HuH-7.5 (cell line): ENCODE data around the gene EHHADH.
"Not testable (repeated sequence)": the region's sequence is repeated elsewhere in the genome, so short reads cannot be mapped to it uniquely, and the experiment has no call there.

ENCODE experiments used
- DNase-seq: peaks from one replicate; pipeline ENCODE4 v3.0.0; 2011; ENCODE audit warnings: low spot score

The EHHADH gene

GRCh38 chr3:185251272-185251671 lies 2.6 kb downstream of the EHHADH start:
- DNase-seq: no peak

DNA sequence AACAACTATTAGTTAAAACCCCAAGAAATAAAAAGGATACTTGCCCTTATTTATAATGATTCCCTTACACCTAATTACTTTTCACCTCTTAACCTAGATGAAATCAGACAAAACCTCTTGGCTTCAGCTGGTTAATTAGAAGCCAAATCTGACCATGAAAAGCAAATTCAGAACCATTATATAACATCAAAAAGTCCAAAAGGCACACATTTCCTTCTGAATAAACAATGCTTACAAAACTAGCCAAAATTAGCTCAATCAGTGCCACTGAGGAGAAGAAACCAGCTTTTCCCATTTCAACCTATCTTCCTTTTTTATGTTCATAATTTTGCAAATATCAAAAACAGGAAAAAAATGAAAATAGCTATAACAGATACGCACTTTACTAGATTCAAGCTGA lies 3.2 kb downstream of the EHHADH start:
- DNase-seq: no peak

GRCh38 chr3:185250247-185250646 lies 3.6 kb downstream of the EHHADH start:
- DNase-seq: no peak

- no peak for DNase-seq
Measured at GRCh38 chr3:185242642-185243041, 11.2 kb downstream of the EHHADH start.

GRCh38 chr3:185236969-185237368 lies 16.9 kb downstream of the EHHADH start:
- no peak for DNase-seq

- no peak for DNase-seq
Measured at GRCh38 chr3:185233328-185233727, 20.5 kb downstream of the EHHADH start.

GRCh38 chr3:185226526-185226925 lies 27.3 kb downstream of the EHHADH start:
- DNase-seq: not testable (repeated sequence)

DNA sequence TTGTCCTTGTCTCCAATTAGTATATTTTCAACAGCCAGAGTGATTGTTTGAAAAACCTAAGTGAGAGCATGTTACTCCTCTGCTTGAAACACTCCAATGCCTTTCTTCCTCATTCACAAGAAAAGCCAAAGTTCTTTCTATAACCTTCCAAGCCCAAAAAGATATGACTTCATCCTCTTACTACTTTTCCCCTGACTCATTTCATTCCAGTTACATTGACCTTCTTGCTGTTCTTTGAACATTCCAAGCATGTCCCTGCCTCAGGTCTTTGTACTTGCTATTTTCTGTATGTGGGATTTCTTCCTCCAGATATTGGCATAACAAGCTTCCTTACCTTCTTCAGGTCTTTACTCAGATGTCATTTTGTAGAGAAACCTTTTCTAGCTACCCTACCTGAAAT lies 28.3 kb downstream of the EHHADH start:
- DNase-seq: no peak

GRCh38 chr3:185225080-185225479 lies 28.8 kb downstream of the EHHADH start:
- DNase-seq: no peak

DNA sequence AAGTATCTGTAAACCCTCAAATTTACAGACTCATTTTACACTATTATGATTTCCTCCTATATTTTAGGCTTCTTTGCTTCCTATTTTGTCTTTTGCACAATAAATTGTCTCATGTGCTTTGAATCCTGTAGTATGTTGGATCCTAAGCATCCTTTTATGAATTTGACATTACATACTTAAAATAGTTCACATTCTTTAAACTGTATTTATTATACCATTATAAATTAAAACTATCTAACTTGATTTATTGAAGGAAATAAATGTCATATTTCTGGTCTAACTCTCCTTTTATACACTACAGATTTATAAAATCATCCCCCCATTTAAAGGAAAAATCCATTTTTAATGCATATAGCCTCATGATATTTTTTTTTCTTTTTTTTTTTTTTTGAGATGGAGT lies 32.6 kb downstream of the EHHADH start:
- DNase-seq: no peak

- DNase-seq: no peak
Measured at GRCh38 chr3:185216607-185216958, 37.3 kb downstream of the EHHADH start.

DNA sequence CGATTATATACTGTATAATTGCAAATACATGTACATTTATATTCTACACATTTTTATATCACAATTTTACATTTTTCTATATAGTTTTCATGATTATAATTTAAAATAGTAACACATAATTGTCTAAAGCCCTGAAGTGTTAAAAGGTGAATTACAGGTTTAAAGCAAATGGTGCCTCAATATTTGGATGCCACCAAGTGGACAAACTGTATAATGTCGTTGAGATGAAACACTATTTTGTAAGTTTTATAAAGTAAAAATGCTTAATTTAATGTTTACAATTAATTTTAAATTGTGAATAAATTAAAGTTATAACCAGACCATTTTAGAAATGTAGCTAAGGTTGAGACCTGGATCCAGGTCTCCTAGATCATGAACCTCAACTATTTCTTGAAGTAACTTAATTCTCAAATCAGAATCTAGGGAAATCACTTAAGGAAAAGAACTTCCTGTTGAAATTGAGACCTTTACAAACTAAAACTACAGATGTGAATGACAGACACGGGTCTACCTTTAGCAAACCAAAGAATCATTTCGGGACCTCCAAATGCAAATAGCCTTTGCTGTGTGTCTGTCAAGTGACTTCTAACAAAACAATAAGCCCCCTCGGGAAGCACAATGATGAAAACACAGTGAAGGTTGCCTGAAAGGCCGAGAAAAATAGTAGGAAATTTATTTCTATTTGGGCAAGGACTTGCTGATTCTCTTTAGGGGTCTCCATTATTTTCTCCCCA lies 37.8 kb downstream of the EHHADH start:
- no peak for DNase-seq

DNA sequence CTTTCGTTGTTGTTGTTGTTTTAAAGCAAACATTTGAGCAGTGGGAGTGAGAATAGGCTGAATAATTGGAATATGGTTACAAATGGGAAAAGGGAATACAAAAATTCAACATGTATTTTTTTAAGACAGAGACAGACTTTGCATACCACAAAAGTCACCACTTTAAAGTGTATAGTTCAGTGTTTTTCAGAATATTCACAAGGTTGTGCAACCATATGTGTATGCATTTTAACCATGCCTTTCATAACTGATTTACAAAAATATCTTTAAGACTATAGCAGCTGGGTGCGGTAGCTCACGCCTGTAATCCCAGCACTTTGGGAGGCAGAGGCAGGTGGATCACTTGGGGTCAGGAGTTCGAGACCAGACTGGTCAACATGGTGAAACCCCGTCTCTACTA lies 41.3 kb downstream of the EHHADH start:
- DNase-seq: no peak

GRCh38 chr3:185212086-185212485 lies 41.8 kb downstream of the EHHADH start:
- DNase-seq: no peak

DNA sequence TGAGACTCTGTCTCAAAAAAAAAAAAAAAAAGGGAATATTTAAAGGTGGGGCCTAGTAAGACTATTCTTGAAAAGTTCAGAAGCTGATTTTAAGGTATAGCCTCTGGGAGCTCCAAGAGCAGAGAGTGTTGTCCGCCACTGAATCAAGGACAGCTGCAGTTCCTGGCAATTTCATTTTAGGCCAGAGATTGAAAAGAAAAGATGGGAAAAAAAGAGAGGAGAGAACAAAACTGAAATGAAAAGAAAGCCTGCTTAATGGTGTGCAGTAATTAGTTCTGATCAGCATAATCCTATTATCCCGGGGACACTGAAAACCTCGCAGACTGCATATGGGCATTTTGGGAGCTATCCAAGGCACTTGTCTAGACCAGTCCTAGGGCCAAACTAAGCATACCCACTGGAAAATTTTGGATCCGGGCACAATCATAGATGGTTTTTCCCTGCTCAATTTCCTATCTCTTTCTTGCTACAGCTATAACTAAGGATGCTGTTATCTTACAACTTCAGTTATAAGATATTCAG lies 43.2 kb downstream of the EHHADH start:
- no peak for DNase-seq

GRCh38 chr3:185208823-185209222 lies 45.0 kb downstream of the EHHADH start:
- DNase-seq: no peak

GRCh38 chr3:185207931-185208746 lies 45.7 kb downstream of the EHHADH start:
- DNase-seq: no peak

- DNase-seq: no peak
Measured at GRCh38 chr3:185207481-185207880, 46.4 kb downstream of the EHHADH start.

- DNase-seq: no peak
Measured at GRCh38 chr3:185205865-185206264, 48.0 kb downstream of the EHHADH start.

GRCh38 chr3:185204894-185205293 lies 49.0 kb downstream of the EHHADH start:
- DNase-seq: no peak

DNA sequence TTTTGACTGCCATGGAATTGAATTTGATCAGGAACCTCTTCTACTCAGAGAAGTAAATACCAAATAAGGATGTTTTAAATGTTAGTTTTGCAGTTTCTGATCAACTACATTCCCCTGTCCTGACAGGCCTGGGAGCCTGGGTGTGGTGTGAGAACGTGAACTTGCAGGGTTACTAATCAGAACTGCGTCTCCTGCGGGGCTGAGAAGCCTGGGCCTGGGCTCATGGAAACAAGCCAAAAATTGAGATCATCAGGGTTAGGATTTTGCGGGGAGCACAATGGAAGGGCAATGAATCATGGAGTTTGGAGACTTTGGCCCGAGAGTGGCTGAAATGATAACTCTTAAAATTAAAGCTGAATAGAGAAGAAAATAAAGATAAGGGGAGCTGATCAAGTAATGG lies 53.2 kb downstream of the EHHADH start:
- DNase-seq: no peak

DNA sequence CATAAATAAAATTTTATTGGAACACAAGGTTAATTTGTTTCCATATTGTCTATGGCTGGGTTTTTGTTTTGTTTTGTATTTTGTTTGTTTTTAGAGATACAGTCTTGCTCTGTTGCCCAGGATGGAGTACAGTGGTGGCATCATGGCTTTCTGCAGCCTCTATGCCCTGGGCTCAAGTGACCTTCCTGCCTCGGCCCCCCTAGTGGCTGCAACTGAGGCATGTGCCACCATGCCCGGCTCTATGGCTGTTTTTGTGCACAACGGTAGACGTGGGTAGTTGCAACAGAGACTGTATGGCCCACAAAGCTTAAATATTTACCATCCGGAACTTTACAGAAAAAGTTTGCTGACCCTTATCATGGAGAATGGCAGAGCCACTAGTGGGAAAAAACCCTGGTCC lies 54.2 kb downstream of the EHHADH start:
- DNase-seq: no peak

DNA sequence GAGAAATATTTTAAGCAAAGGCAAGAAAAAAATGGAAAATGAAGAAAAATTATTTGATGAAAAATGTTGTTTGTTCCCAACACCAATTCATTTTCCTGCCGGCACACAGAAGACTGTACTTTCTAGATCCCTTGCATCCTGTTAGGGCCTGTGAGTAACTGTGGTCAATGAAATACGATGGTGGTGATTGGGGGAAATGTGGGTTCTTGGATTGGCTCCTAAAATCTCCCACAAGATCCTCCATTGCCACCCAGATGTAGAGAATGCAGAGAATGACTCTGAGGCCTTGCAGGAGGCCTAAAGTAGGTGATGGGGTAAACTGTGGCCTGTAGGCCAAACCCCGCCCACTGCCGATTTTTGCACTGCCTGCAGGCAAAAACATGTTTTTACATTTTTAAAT lies 54.6 kb downstream of the EHHADH start:
- no peak for DNase-seq
